Esophagus (tissue), 2 donors: ENCODE measurements around the gene HAVCR2. TPM values are rescaled to one million over a fixed set of nuclear protein-coding genes. Genes with fewer than 3 reads are reported as not detected.
"Not testable (repeated sequence)": the region's sequence is repeated elsewhere in the genome, so short reads cannot be mapped to it uniquely, and the experiment has no call there.

Experiments
- H3K27ac ChIP-seq, 2 donors: one replicate each; pipeline ENCODE4 v1.5.1; 2013; ENCODE audit warnings: low read depth in 2 of 2, mild to moderate bottlenecking in 2 of 2, inconsistent platforms in 1 of 2, low read length in 1 of 2, moderate library complexity in 1 of 2
- H3K27me3 ChIP-seq, 2 donors: one replicate each; pipeline ENCODE4 v1.6.1; 2013; ENCODE audit warnings: low read length in 2 of 2, control low read depth in 1 of 2, mild to moderate bottlenecking in 1 of 2; ENCODE audit not compliant: insufficient read depth in 2 of 2, control insufficient read depth in 1 of 2
- H3K36me3 ChIP-seq, 2 donors: one replicate each; pipeline ENCODE4 v1.6.1; 2013; ENCODE audit warnings: low read length in 1 of 2; ENCODE audit not compliant: control insufficient read depth in 2 of 2, insufficient read depth in 2 of 2
- H3K4me1 ChIP-seq, 2 donors: one replicate each; pipeline ENCODE4 v1.6.1; 2013; ENCODE audit warnings: low read length in 1 of 2; ENCODE audit not compliant: control insufficient read depth in 2 of 2, insufficient read depth in 2 of 2
- H3K4me3 ChIP-seq, 2 donors: one replicate each; pipeline ENCODE4 v1.5.1; 2013; ENCODE audit warnings: low read length in 2 of 2, mild to moderate bottlenecking in 2 of 2, low read depth in 1 of 2, moderate library complexity in 1 of 2
- H3K9me3 ChIP-seq, 2 donors: one replicate each; pipeline ENCODE4 v1.6.1; 2013; ENCODE audit warnings: mild to moderate bottlenecking in 2 of 2, low read depth in 1 of 2, low read length in 1 of 2, moderate library complexity in 1 of 2; ENCODE audit not compliant: control insufficient read depth in 2 of 2, insufficient read depth in 1 of 2
- WGBS, 2 donors: extraction: QIAGEN DNeasy Blood & Tissue Kit; methylation state at CpG; one replicate each; pipeline ENCODE4 v1.1.7; 2013; 5-methylcytosine and 5-hydroxymethylcytosine counted together
- polyA plus RNA-seq, 2 donors: library from polyadenylated mRNA; stranded (reverse); fragments of 200-250 nt; gene quantifications; one replicate each; pipeline ENCODE4 v1.2.3, GENCODE V29; 2013
- donor health status: healthy with polysubstance abuse.
- donor health status: Bipolar disorder and iron deficiency.

Gene HAVCR2
- polyA plus RNA-seq, 2 donors: 0.47 to 0.91 TPM

DNA sequence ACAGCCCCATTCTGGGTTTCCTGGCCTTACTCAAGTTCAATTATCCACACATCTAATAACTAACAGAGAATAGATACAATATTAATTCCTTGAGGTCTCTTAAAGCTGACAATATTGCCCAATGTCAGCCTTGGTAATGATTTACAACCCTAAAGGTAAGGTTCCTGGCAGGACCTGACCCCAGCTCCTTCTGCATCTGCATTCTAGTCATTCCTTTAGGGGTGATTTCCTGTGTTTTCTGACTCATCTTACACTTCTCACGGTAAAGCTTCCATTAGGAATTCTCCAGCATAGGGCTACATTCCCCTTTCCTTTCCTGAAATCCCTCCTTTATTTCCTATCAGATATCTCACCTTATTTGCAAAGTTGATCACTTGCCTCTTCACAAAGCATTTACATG, 59.2 kb downstream of the HAVCR2 start:
- Histone ChIP-seq H3K27me3 (no peaks in the 10 kb centered on the region), H3K4me3 (no peak overlapping the region), H3K27ac (no peak overlapping the region), H3K4me1 (no peaks in the 10 kb centered on the region), H3K9me3 (no peaks in the 10 kb centered on the region), H3K36me3 (no peaks in the 10 kb centered on the region)
- 41 to 46% methylated on average over 1 of the region's 1 CpG for WGBS, 2 donors

DNA sequence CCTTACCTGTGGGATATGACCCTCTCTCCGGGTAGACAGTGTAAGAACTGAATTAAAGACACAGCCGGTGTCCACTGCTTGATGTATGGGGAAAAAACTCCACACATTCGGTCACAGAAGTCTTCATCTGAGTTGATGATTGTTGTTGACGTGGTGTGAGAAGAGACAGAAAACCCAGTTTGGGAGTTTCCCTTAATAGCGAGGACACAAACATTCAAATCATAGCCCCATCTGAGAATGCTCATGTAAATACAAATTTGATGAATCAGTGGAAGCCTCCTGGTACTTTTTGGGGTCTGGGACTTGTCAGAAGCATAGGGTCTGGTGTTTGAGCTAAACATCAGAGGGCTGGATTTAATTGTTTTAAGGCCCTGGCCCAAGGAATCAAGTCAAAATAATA, 60.9 kb downstream of the HAVCR2 start:
- WGBS, 2 donors: 84 to 90% methylated on average over 5 of the region's 5 CpGs
- no peaks in the 10 kb centered on the region for H3K36me3 ChIP-seq
- no peak overlapping the region for H3K4me3 ChIP-seq
- no peak overlapping the region for H3K27ac ChIP-seq
- no peaks in the 10 kb centered on the region for H3K9me3 ChIP-seq
- no peaks in the 10 kb centered on the region for H3K27me3 ChIP-seq
- no peaks in the 10 kb centered on the region for H3K4me1 ChIP-seq

DNA sequence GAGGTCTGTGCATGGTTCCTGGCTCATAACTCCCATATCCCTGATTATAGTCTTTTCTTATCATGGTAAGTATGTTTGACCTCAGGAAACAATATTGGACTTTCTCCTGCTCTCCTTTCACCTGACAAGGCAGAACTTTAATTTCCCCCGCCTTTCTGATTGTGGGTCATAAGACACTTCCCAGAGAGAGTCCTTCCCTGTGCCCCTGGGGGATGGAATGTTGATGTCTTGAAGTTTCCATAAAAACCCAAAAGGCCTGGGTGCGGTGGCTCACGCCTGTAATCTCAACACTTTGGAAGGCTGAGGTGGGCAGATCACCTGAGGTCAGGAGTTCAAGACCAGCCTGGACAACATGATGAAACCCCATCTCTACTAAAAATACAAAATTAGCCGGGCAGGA, 61.8 kb downstream of the HAVCR2 start:
- H3K27ac ChIP-seq, H3K4me1 ChIP-seq, H3K4me3 ChIP-seq, H3K27me3 ChIP-seq, H3K36me3 ChIP-seq, H3K9me3 ChIP-seq: not testable (repeated sequence)
- 82 to 89% methylated on average over 4 of the region's 4 CpGs for WGBS, 2 donors

DNA sequence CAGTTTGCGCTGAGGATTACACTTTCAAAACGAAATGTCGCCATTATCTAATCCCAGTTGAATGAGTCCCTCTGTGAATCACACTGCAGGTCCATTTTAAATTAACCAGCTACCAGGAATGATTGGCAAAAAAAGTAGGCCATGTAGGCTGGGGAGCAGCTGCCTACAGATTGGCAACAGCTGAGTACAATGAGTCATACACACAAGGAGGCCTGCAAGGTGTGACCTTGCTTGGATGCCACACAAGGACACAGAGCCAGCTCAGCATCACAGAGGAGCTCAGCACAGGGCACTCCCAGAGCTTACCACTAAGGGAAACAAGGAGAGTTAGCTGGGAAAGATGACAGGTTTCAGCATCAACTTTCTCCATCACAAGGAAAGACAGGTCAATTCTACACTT, 62.8 kb downstream of the HAVCR2 start:
- Histone ChIP-seq H3K27ac (no peak overlapping the region), H3K4me1 (no peaks in the 10 kb centered on the region), H3K4me3 (no peak overlapping the region), H3K9me3 (no peaks in the 10 kb centered on the region), H3K36me3 (no peaks in the 10 kb centered on the region), H3K27me3 (no peaks in the 10 kb centered on the region)
- 45 to 65% methylated on average over 3 of the region's 3 CpGs for WGBS, 2 donors

DNA sequence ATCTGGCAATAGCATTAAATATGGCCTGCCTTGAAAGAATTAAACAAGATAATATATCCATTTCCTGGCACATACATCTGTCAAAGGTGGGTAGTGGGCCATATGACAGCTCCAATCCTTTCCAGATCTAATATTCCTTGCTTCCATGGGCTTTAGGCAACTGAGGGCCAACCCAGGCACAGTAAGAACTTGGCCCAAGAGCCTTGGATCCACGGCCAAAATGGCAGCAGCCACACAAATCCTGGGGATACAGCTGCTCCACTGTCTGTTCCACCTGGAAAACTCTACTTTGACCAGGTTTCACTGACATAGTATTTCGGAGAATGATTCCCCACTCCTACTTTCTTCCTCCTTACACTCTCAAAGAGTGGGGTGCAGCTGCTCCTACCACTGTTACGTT, 63.2 kb downstream of the HAVCR2 start:
- Histone ChIP-seq H3K36me3 (no peaks in the 10 kb centered on the region), H3K9me3 (no peaks in the 10 kb centered on the region), H3K4me3 (no peak overlapping the region), H3K4me1 (no peaks in the 10 kb centered on the region), H3K27me3 (no peaks in the 10 kb centered on the region), H3K27ac (no peak overlapping the region)
- 45 to 51% methylated on average over 3 of the region's 3 CpGs for WGBS, 2 donors

DNA sequence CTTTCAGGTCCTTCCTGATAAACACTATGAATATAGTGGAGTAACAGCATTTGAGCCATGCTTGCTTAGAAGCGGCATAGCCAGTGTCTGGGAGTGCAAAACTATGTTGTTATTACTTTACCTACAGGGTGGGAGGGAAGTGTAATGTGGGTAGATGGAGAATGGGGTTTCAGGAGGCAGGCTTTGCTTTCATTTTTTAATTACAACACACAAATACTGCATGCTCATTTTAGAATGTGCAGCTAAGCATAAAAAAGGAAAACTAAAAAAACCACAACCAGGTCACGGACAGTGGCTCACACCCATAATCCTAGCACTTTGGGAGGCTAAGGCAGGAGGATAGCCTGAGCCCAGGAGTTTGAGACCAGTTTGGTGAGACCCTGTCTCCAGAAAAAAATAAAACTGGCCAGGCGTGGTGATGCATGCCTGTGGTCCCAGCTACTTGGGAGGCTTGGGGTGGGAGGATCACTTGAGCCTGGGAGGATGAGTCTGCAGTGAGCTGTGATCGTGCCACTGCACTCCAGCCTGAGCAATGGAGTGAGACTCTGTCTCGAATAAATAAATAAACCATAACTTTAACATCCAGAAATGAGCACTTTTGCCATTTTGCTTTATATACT, 70.2 kb downstream of the HAVCR2 start:
- H3K27me3 ChIP-seq: no peaks in the 10 kb centered on the region
- H3K36me3 ChIP-seq: no peaks in the 10 kb centered on the region
- WGBS, 2 donors: 81% methylated on average over 5 of the region's 5 CpGs
- no peak overlapping the region for H3K27ac ChIP-seq
- H3K4me3 ChIP-seq: no peak overlapping the region
- no peaks in the 10 kb centered on the region for H3K4me1 ChIP-seq
- H3K9me3 ChIP-seq: no peaks in the 10 kb centered on the region

Other genes with a start within 250 kb of the HAVCR2 start
- under 1 TPM in 1 of 2 donors, not detected in 1; 0.04 TPM for gene TIMD4, start 145.8 kb downstream of the HAVCR2 start, polyA plus RNA-seq
- gene HAVCR1, start 49.9 kb downstream of the HAVCR2 start, polyA plus RNA-seq: not detected
- 1 to 10 TPM; 7.4 to 8.2 TPM for gene MED7, start 33.8 kb upstream of the HAVCR2 start, polyA plus RNA-seq
- not detected for gene GARIN3, start 57.2 kb upstream of the HAVCR2 start, polyA plus RNA-seq
- gene ITK, start 71.8 kb upstream of the HAVCR2 start, polyA plus RNA-seq: under 1 TPM; 0.58 to 0.84 TPM
- 1 to 10 TPM; 2.0 to 3.3 TPM for gene CYFIP2, start 157.1 kb upstream of the HAVCR2 start, polyA plus RNA-seq